Measurements from ENCODE around the gene APBA2. TPM values are rescaled to one million over a fixed set of nuclear protein-coding genes. Genes with fewer than 3 reads are reported as not detected.
"Not testable (repeated sequence)": the region's sequence is repeated elsewhere in the genome, so short reads cannot be mapped to it uniquely, and the experiment has no call there.

The APBA2 gene
- total RNA-seq, 1 experiment from 2014 or later: not detected

GRCh38 chr15:29101491-29101890, 215.7 kb downstream of the APBA2 start:
- CTCF ChIA-PET: interaction anchor here (0.7 to 1.4 kb wide), 2 partner anchors 8 to 83 kb away, joined by 3 read pairs; no protein-coding TSS in a partner anchor
- peaks cover 13% of the 10 kb centered on the region for H3K27me3 Mint-ChIP-seq (ENCODE audit: insufficient read depth, unreplicated experiment)

DNA sequence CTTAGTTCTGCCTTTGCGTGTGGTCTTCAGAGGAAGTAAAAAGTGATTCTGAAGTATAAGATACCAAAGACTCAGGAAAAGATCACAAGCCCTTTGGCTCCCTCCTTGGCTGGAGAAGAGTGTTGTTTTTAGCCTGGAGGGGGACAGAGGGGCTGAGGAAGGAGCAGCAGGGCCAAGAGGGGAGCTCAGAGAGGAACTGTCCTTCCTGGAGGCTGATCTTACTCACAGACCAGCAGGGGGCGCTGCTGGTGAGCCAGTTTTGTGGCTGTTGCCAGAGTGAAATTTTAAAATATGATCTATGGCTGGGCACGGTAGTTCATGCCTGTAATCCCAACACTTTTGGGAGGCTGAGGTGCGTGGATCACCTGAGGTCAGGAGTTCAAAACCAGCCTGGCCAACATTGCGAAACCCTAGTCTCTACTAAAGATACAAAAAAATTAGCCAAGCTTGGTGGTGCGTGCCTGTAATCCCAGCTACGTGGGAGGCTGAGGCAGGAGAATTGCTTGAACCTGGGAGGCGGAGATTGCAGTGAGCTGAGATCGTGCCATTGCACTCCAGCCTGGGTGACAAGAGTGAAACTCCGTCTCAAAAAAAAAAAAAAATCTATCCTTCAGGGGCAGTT, 216.5 kb downstream of the APBA2 start:
- H3K9me3 Mint-ChIP-seq (ENCODE audit: unreplicated experiment); BruUV-seq (replicated peaks); H3K27me3 ChIP-seq (replicated peaks; ENCODE audit: control insufficient read depth, insufficient read depth, low read length); H3K27ac Mint-ChIP-seq (ENCODE audit: unreplicated experiment); H3K4me1 Mint-ChIP-seq (ENCODE audit: low read depth, unreplicated experiment); H3K4me3 ChIP-seq (ENCODE audit: low read depth, low read length); POLR2A ChIA-PET; H3K4me3 Mint-ChIP-seq (ENCODE audit: unreplicated experiment); H3K4me1 ChIP-seq; H3K36me3 ChIP-seq (ENCODE audit: control insufficient read depth, insufficient read depth, low read length); H3K36me3 Mint-ChIP-seq (ENCODE audit: insufficient read depth, unreplicated experiment); H3K9me3 ChIP-seq: not testable (repeated sequence)
- TF ChIP-seq, protein P1, sequence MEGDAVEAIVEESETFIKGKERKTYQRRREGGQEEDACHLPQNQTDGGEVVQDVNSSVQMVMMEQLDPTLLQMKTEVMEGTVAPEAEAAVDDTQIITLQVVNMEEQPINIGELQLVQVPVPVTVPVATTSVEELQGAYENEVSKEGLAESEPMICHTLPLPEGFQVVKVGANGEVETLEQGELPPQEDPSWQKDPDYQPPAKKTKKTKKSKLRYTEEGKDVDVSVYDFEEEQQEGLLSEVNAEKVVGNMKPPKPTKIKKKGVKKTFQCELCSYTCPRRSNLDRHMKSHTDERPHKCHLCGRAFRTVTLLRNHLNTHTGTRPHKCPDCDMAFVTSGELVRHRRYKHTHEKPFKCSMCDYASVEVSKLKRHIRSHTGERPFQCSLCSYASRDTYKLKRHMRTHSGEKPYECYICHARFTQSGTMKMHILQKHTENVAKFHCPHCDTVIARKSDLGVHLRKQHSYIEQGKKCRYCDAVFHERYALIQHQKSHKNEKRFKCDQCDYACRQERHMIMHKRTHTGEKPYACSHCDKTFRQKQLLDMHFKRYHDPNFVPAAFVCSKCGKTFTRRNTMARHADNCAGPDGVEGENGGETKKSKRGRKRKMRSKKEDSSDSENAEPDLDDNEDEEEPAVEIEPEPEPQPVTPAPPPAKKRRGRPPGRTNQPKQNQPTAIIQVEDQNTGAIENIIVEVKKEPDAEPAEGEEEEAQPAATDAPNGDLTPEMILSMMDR (IDR thresholded peaks at IDR 0.05; ENCODE audit: insufficient read depth in 1 of 2, low read depth in 1 of 2, low read length in 1 of 2, severe bottlenecking in 1 of 2, unreplicated experiment in 1 of 2): peak; percentile 48 to 73
- CTCF ChIA-PET: interaction anchor here (0.6 to 1.4 kb wide), 3 partner anchors 9 to 133 kb away, joined by 3 read pairs; no protein-coding TSS in a partner anchor
- intact Hi-C loops (cut with micrococcal nuclease; ENCODE audit: unreplicated experiment): loop anchor here (5.0 kb wide), 1 partner anchor 105 kb away; no protein-coding TSS in a partner anchor
- DNase-seq: peak in 1 of 2 experiments; percentile 48
- peaks cover 13% of the 10 kb centered on the region for H3K27me3 Mint-ChIP-seq (ENCODE audit: insufficient read depth, unreplicated experiment)

More at GRCh38 chr15:29101491-29101890, 215.7 kb downstream of the APBA2 start:
- no peak overlapping the region for H3K4me3 ChIP-seq (ENCODE audit: low read depth, low read length)
- H3K4me1 ChIP-seq: no peaks in the 10 kb centered on the region
- no peaks in the 10 kb centered on the region for H3K9me3 ChIP-seq
- POLR2A ChIA-PET: no interaction called here
- peaks cover 5% of the 10 kb centered on the region for H3K36me3 Mint-ChIP-seq (ENCODE audit: insufficient read depth, unreplicated experiment)
- H3K9me3 Mint-ChIP-seq (ENCODE audit: unreplicated experiment): no peaks in the 10 kb centered on the region
- BruUV-seq (replicated peaks): no TSS peak
- no peak for DNase-seq
- TF ChIP-seq, protein P1 (IDR thresholded peaks at IDR 0.05; ENCODE audit: insufficient read depth in 1 of 2, low read depth in 1 of 2, low read length in 1 of 2, severe bottlenecking in 1 of 2, unreplicated experiment in 1 of 2): no peak
- no peak overlapping the region for H3K27ac Mint-ChIP-seq (ENCODE audit: unreplicated experiment)
- H3K27me3 ChIP-seq (replicated peaks; ENCODE audit: control insufficient read depth, insufficient read depth, low read length): no peaks in the 10 kb centered on the region
- H3K4me3 Mint-ChIP-seq (ENCODE audit: unreplicated experiment): no peak overlapping the region
- no peaks in the 10 kb centered on the region for H3K36me3 ChIP-seq (ENCODE audit: control insufficient read depth, insufficient read depth, low read length)
- H3K4me1 Mint-ChIP-seq (ENCODE audit: low read depth, unreplicated experiment): no peaks in the 10 kb centered on the region
- intact Hi-C loops (cut with micrococcal nuclease; ENCODE audit: unreplicated experiment): loop anchor here (5.0 kb wide), 1 partner anchor 104 kb away; no protein-coding TSS in a partner anchor

GRCh38 chr15:29102911-29103823, 217.4 kb downstream of the APBA2 start:
- no TSS peak for BruUV-seq (replicated peaks)

More at GRCh38 chr15:29102911-29103823, 217.4 kb downstream of the APBA2 start:
- Mint-ChIP-seq H3K27me3 (ENCODE audit: insufficient read depth, unreplicated experiment) (peaks cover 9% of the 10 kb centered on the region), H3K4me1 (ENCODE audit: low read depth, unreplicated experiment) (no peaks in the 10 kb centered on the region), H3K9me3 (ENCODE audit: unreplicated experiment) (no peaks in the 10 kb centered on the region), H3K36me3 (ENCODE audit: insufficient read depth, unreplicated experiment) (peaks cover 5% of the 10 kb centered on the region), H3K4me3 (ENCODE audit: unreplicated experiment) (no peak overlapping the region), H3K27ac (ENCODE audit: unreplicated experiment) (no peak overlapping the region)
- intact Hi-C loops (cut with micrococcal nuclease; ENCODE audit: unreplicated experiment): loop anchor here (5.0 kb wide), 1 partner anchor 106 kb away; no protein-coding TSS in a partner anchor
- TF ChIP-seq, protein P1 (IDR thresholded peaks at IDR 0.05; ENCODE audit: insufficient read depth in 1 of 2, low read depth in 1 of 2, low read length in 1 of 2, severe bottlenecking in 1 of 2, unreplicated experiment in 1 of 2): no peak
- H3K4me3 ChIP-seq (ENCODE audit: low read depth, low read length): no peak overlapping the region
- no peaks in the 10 kb centered on the region for H3K36me3 ChIP-seq (ENCODE audit: control insufficient read depth, insufficient read depth, low read length)
- CTCF ChIA-PET: interaction anchor here (0.9 to 1.1 kb wide), 3 partner anchors 13 to 105 kb away, joined by 3 to 5 read pairs (median 4); no protein-coding TSS in a partner anchor
- H3K9me3 ChIP-seq: no peaks in the 10 kb centered on the region
- DNase-seq: no peak
- no peaks in the 10 kb centered on the region for H3K27me3 ChIP-seq (replicated peaks; ENCODE audit: control insufficient read depth, insufficient read depth, low read length)
- POLR2A ChIA-PET: no interaction called here
- no peaks in the 10 kb centered on the region for H3K4me1 ChIP-seq
